Activated CD4-positive, alpha-beta T cell treated with anti-CD3 and anti-CD28 coated beads for 36 hours (primary cell): ENCODE results near the gene CCDC160. TPM values are rescaled to one million over a fixed set of nuclear protein-coding genes. Genes with fewer than 3 reads are reported as not detected.

Experiments
- total RNA-seq, 2 experiments: library from RNA; stranded (reverse); gene quantifications; one replicate each; pipeline ENCODE4 v1.2.3, GENCODE V29; 2021

The CCDC160 gene
- total RNA-seq, 2 experiments from 2014 or later, result not detected

Other genes starting within 250 kb of the CCDC160 start
- 10 to 100 TPM; 53.3 to 60.6 TPM for gene PHF6, start 136.1 kb downstream of the CCDC160 start, total RNA-seq
- gene HPRT1, start 223.0 kb downstream of the CCDC160 start, total RNA-seq, result 100 to 1,000 TPM in 1 of 2 experiments, 10 to 100 TPM in 1; 78.0 to 126 TPM